ENCODE results near the gene PCP2. TPM values are rescaled to one million over a fixed set of nuclear protein-coding genes. Genes with fewer than 3 reads are reported as not detected.

Gene PCP2
- total RNA-seq, 1 experiment from 2014 or later, result not detected

- BruUV-seq (replicated peaks), result TSS peak; percentile 67
- TF ChIP-seq CTCF (conservative IDR thresholded peaks at IDR 0.05; ENCODE audit: low read depth, low read length) (no peak), EZH2phosphoT487 (IDR thresholded peaks at IDR 0.05; ENCODE audit: borderline replicate concordance, low read length) (no peak), EZH2 (IDR thresholded peaks at IDR 0.05; ENCODE audit: low read length, unreplicated experiment) (no peak)
- Histone ChIP-seq H3K4me2 (ENCODE audit: low read length) (peak overlapping the region; percentile 91), H3K27ac (ENCODE audit: low read length) (peak overlapping the region; percentile 28), H4K20me1 (ENCODE audit: low read length) (no peaks in the 10 kb centered on the region), H3K4me3 (ENCODE audit: low read length) (peak overlapping the region; percentile 88), H3F3A (ENCODE audit: low read length, unreplicated experiment) (no peaks in the 10 kb centered on the region), H3K79me2 (ENCODE audit: low read length) (peaks cover 23% of the 10 kb centered on the region), H2AFZ (ENCODE audit: low read length) (peak overlapping the region; percentile 58), H3K27me3 (ENCODE audit: low read length) (no peaks in the 10 kb centered on the region), H3K9me3 (ENCODE audit: low read length) (no peaks in the 10 kb centered on the region), H3K9ac (ENCODE audit: low read length) (peak overlapping the region; percentile 90), H3K36me3 (ENCODE audit: low read depth, low read length) (no peaks in the 10 kb centered on the region), H3K4me1 (ENCODE audit: insufficient read depth, low read length) (peaks cover 3% of the 10 kb centered on the region; the same call in 1 of the 2 replicates), H3K9me2 (replicated peaks; ENCODE audit: low read length) (no peaks in the 10 kb centered on the region)
- intact Hi-C loops (cut with micrococcal nuclease), result no loop called here
- ChIA-PET CTCF (interaction anchor here (0.7 to 1.4 kb wide), 3 partner anchors 43 to 131 kb away, joined by 3 to 6 read pairs (median 5); partner anchors contain the start of gene TRAPPC5), POLR2A (ENCODE audit: unreplicated experiment) (no interaction called here)
- DNase-seq (peak; percentile 42), ATAC-seq (peak; percentile 63)
Observed at GRCh38 chr19:7637374-7638256, 4.1 kb upstream of the PCP2 start.

- Histone ChIP-seq H2AFZ (ENCODE audit: low read length) (peak within 1 kb of the TSS; percentile 58), H3K9me2 (replicated peaks; ENCODE audit: low read length) (no peaks in the 10 kb centered on the region), H3K36me3 (ENCODE audit: low read depth, low read length) (no peaks in the 10 kb centered on the region; the same call in 1 of the 2 replicates), H3K27me3 (ENCODE audit: low read length) (no peaks in the 10 kb centered on the region), H3K9ac (ENCODE audit: low read length) (peak within 1 kb of the TSS; percentile 90), H3K27ac (ENCODE audit: low read length) (peak within 1 kb of the TSS; percentile 28), H3K79me2 (ENCODE audit: low read length) (peaks cover 25% of the 10 kb centered on the region), H3K9me3 (ENCODE audit: low read length) (no peaks in the 10 kb centered on the region), H3K4me2 (ENCODE audit: low read length) (peak within 1 kb of the TSS; percentile 91), H4K20me1 (ENCODE audit: low read length) (no peaks in the 10 kb centered on the region), H3F3A (ENCODE audit: low read length, unreplicated experiment) (no peaks in the 10 kb centered on the region), H3K4me3 (ENCODE audit: low read length) (peak within 1 kb of the TSS; percentile 88), H3K4me1 (ENCODE audit: insufficient read depth, low read length) (peaks cover 3% of the 10 kb centered on the region; the same call in 1 of the 2 replicates)
- ChIA-PET CTCF (interaction anchor here (1.0 to 1.4 kb wide), 2 partner anchors 44 to 69 kb away, joined by 5 to 6 read pairs; partner anchors contain the start of gene TRAPPC5), POLR2A (ENCODE audit: unreplicated experiment) (no interaction called here)
- intact Hi-C loops (cut with micrococcal nuclease), result no loop called here
- no TSS peak for BruUV-seq (replicated peaks)
- TF ChIP-seq CTCF (conservative IDR thresholded peaks at IDR 0.05; ENCODE audit: low read depth, low read length) (no peak), EZH2phosphoT487 (IDR thresholded peaks at IDR 0.05; ENCODE audit: borderline replicate concordance, low read length) (no peak), EZH2 (IDR thresholded peaks at IDR 0.05; ENCODE audit: low read length, unreplicated experiment) (no peak)
- DNase-seq (peak; percentile 89), ATAC-seq (peak; percentile 89)
Observed at GRCh38 chr19:7636691-7637373, 3.3 kb upstream of the PCP2 start, which contains the start of gene STXBP2. TSS of gene STXBP2 (plus strand) at chr19:7637110. CDS start at chr19:7637150, 40 bp downstream.
